GM21529 (cell line): ENCODE results near the gene ZNF559.
A peak's percentile ranks its signal among the peaks of the same experiment; 100 is the strongest.
"Not testable (repeated sequence)": the region's sequence is repeated elsewhere in the genome, so short reads cannot be mapped to it uniquely, and the experiment has no call there.

ENCODE experiments used
- ATAC-seq: cut with Tn5 transposase; IDR thresholded peaks from one replicate; pipeline ENCODE4 v1.9.1; 2021; ENCODE audit not compliant: unreplicated experiment

The ZNF559 gene

GRCh38 chr19:9323919-9324583, at the start of gene ZNF559:
ZNF559 (plus strand) TSS chr19:9324179; CDS start chr19:9338550, 14,371 bp downstream.
- ATAC-seq: peak; percentile 99

DNA sequence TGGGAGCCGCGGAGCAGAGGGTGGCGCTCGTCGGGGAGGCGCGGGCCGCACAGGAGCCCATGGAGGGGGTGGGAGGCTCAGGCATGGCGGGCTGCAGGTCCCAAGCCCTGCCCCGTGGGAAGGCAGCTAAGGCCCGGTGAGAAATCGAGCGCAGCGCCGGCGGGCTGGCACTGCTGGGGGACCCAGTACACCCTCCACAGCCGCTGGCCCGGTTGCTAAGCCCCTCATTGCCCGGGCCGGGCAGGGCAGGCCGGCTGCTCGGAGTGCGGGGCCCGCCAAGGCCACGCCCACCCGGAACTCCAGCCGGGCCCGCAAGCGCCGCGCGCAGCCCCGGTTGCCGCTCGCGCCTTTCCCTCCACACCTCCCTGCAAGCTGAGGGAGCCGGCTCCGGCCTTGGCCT, 40.5 kb upstream of the ZNF559 start:
- ATAC-seq: not testable (repeated sequence)

- ATAC-seq: no peak
Measured at GRCh38 chr19:9289231-9289884, 34.6 kb upstream of the ZNF559 start.

DNA sequence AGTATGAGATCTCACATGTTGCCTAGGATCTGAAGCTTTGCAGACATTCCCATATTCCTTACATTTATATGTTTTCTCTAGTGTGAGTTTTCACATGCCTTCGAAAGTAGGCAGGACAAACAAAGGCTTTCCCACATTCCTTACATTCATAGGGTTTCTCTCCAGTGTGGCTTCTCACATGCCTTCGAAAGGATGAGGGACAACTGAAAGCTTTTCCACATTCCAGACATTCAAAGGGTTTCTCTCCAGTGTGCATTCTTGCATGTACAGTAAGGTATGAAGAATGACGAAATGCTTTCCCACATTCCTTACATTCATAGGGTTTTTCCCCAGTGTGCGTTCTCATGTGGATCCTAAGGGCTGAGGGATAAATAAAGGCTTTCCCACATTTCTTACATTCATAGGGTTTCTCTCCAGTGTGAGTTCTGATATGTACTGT, 28.5 kb upstream of the ZNF559 start:
- no peak for ATAC-seq

DNA sequence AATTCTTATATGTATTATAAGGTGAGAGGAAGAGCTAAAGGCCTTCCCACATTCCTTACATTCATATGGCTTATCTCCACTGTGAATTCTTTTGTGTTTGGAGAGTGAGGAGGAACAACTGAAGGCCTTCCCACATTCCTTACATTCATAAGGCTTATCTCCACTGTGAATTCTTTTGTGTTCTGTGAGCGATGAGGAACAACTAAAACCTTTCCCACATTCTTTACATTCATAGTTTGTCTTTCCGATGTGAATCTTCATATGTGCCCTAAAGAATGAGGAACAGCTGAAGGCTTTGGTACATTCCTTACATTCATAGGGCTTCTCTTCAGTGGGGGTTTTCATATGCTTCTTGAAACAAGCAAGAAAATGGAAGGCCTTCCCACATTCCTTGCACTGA, 27.6 kb upstream of the ZNF559 start:
- no peak for ATAC-seq

- no peak for ATAC-seq
Measured at GRCh38 chr19:9306443-9306842, 17.5 kb upstream of the ZNF559 start.

- ATAC-seq: no peak
Measured at GRCh38 chr19:9308091-9308770, 15.7 kb upstream of the ZNF559 start.

DNA sequence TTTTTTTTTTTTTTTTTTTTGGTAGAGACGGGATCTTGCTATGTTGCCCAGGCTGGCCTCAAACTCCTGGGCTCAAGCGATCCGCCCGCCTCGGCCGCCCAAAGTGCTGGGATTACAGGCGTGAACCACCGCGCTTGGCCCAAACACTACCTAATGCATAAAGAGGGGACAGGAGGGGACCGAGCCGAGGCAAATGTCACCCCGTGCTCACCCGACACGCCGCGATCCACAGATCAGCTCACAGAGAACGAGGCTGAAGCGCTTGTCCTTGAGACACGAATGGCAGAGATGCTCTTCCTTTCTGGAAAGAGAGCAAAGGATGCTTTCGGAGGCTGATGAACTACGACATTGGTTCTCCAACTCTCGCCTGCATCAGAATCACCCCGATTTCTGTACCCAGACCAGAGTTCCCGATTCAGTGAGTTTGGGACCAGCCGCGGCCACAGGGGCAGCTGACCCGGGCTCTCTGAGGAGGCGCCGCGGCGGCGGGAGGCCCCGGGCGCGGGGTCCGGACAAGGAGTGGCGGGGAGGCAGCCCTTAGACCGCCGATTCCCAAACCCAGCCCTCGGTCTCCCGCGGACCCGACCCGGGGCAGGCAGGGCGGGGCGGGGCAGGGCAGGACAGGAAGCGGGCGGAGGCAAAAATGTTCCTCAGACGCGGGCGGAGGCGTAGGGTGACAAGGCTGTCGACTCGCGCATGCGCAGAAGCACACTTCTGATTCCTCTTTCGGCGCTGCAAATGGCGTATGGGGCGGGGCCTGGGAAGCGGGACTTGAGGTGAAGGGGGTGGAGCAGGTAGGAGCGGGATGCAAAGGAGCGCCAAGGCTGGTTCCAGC, 14.6 kb upstream of the ZNF559 start, which contains the start of gene ZNF699:
TSS of gene ZNF699 (minus strand) at position 700 of the 835 bp plus-strand sequence. CDS start 4,719 bp downstream, outside the sequence.
- peak; percentile 88 for ATAC-seq

GRCh38 chr19:9309974-9310446, 14.0 kb upstream of the ZNF559 start:
- ATAC-seq: peak; percentile 70

DNA sequence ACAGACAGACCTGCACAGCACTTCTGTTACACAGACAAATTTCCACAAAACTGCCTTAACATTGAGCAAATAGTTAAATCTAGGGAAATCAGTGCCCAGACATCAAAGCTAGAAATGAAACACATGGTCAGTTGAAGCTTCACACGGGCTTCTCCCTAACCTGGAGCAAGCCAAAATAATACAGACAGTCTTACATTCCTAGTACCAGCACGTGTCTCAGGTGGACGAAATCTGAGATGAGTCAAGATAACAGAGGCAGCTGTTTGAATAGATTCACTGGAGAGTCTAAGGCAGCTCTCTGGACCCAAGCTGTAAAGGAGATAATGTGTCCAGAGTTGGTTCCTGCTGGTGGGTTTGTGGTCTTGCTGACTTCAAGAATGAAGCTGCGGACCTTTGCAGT, 10.2 kb upstream of the ZNF559 start:
- no peak for ATAC-seq

- no peak for ATAC-seq
Measured at GRCh38 chr19:9321338-9321737, 2.6 kb upstream of the ZNF559 start.

DNA sequence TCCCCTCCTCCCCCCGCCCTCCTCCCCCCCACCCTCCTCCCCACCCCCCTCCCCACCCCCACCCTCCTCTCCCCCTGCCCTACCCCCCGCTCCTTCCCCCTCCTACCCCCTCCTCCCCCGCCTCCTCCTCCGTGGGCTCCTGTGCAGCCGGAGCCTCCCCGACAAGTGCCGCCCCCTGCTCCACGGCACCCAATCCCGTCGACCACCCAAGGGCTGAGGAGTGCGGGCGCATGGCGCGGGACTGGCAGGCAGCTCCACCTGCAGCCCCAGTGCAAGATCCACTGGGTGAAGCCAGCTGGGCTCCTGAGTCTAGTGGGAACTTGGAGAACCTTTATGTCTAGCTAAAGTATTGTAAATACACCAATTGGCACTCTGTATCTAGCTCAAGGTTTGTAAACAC, 2.2 kb upstream of the ZNF559 start:
- not testable (repeated sequence) for ATAC-seq

- not testable (repeated sequence) for ATAC-seq
Measured at GRCh38 chr19:9322201-9322600, 1.8 kb upstream of the ZNF559 start.

DNA sequence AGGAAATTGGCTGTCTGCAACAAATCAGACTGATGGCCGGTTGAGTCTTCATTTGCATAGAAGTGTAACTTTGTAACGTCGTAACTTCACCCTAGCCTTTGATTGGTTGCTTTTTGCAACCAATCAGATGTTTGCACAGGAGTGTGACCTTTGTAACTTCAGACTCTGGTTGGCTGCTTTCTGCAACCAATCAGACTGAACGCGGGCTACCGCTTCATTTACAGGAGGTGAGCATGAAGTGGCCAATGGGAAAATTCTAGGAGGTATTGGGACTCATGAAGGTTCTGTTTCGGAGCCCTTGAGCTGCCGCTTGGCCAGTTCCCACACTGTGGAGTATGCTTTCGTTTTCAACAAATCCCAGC, 441 bp upstream of the ZNF559 start:
- peak; percentile 22 for ATAC-seq

GRCh38 chr19:9324584-9324962, 594 bp downstream of the ZNF559 start:
- no peak for ATAC-seq

DNA sequence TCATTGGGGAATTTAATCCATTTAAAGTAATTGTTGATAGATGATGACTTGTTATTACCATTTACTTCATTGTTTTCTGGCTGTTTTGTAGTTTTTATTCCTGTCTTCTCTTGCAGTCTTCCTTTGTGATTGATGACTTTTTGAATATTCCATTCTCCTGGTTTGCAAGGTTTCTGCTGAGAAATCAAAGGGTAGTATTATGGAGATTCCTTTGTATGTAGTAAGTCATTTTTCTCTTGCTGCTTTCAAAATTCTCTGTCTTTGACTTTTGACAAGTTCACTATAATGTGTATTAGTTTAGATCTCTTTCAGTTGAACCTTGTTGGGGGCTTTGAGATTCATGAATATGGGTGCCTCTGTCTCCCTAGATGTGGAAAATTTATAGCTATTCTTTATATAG, 6.0 kb downstream of the ZNF559 start:
- ATAC-seq: no peak

GRCh38 chr19:9342610-9343304, 18.8 kb downstream of the ZNF559 start:
- no peak for ATAC-seq

DNA sequence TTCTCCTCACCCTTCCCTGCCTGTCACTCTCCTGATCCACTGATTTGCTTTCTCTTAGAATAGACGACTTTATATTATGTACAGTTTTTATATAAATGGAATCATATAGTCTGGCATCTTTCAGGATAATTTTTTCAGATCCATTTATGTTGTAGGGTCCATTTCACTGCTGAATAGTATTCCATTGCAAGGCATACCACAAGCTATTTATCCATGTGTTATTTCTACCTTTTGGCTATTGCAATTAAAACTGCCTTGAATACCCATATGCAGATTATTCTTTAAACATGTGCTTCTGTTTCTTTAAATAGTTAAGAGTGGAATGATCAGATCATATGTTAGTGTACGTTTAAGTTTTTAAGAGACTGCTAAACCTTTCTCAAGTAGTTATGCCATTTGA, 21.0 kb downstream of the ZNF559 start:
- no peak for ATAC-seq

DNA sequence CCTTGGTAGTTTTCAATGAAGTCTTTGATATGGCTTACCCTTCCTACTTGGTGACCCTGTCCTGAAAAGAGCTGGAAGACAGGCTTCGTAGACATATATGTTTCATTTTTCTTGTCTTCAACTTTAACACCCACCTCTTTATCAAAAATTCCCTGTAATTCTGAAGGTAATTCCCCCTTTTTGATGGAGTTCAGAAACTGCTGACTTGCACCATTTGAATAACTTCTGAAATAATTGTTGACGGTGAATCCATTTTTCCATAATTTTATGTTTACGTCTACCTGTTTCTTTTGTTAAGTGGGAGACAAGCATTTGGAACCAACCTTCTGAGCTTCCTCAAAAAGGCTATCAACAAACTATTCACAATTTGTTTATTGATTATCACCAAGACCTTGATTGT, 24.3 kb downstream of the ZNF559 start:
- ATAC-seq: no peak

GRCh38 chr19:9348671-9349070, 24.7 kb downstream of the ZNF559 start:
- ATAC-seq: no peak
